ENCODE data around the gene PAQR7.

The PAQR7 gene

GRCh38 chr1:25875154-25875855 lies at the start of gene PAQR7:
PAQR7 (minus strand) TSS chr1:25875708; CDS start chr1:25863839, 11,869 bp downstream.
- in situ Hi-C loops (cut with HindIII; ENCODE audit: low sequenced_read_pairs) = no loop called here
- DNase-seq (ENCODE audit: low read depth) = no peak
- peak; percentile 1 for TF ChIP-seq CTCF (IDR thresholded peaks at IDR 0.05; ENCODE audit: low read depth, low read length, missing control alignments)
- peak within 1 kb of the TSS; percentile 53 for H3K4me3 ChIP-seq (ENCODE audit: low read depth, low read length)

- DNase-seq (ENCODE audit: low read depth) = no peak
- in situ Hi-C loops (cut with HindIII; ENCODE audit: low sequenced_read_pairs) = no loop called here
- no peak for TF ChIP-seq CTCF (IDR thresholded peaks at IDR 0.05; ENCODE audit: low read depth, low read length, missing control alignments)
- H3K4me3 ChIP-seq (ENCODE audit: low read depth, low read length) = no peak overlapping the region
Measured at GRCh38 chr1:25924454-25924853, 48.9 kb upstream of the PAQR7 start.

GRCh38 chr1:25922971-25923552 lies 47.6 kb upstream of the PAQR7 start:
- no peak for DNase-seq (ENCODE audit: low read depth)
- in situ Hi-C loops (cut with HindIII; ENCODE audit: low sequenced_read_pairs) = no loop called here
- no peak for TF ChIP-seq CTCF (IDR thresholded peaks at IDR 0.05; ENCODE audit: low read depth, low read length, missing control alignments)
- H3K4me3 ChIP-seq (ENCODE audit: low read depth, low read length) = peak overlapping the region; percentile 46

- no peak for TF ChIP-seq CTCF (IDR thresholded peaks at IDR 0.05; ENCODE audit: low read depth, low read length, missing control alignments)
- peak overlapping the region; percentile 46 for H3K4me3 ChIP-seq (ENCODE audit: low read depth, low read length)
- DNase-seq (ENCODE audit: low read depth) = no peak
- in situ Hi-C loops (cut with HindIII; ENCODE audit: low sequenced_read_pairs) = no loop called here
Measured at GRCh38 chr1:25922056-25922970, 46.8 kb upstream of the PAQR7 start.

- TF ChIP-seq CTCF (IDR thresholded peaks at IDR 0.05; ENCODE audit: low read depth, low read length, missing control alignments) = no peak
- in situ Hi-C loops (cut with HindIII; ENCODE audit: low sequenced_read_pairs) = no loop called here
- H3K4me3 ChIP-seq (ENCODE audit: low read depth, low read length) = no peak overlapping the region
- DNase-seq (ENCODE audit: low read depth) = no peak
Measured at GRCh38 chr1:25918615-25919014, 43.1 kb upstream of the PAQR7 start.

GRCh38 chr1:25917996-25918395 lies 42.5 kb upstream of the PAQR7 start:
- no peak overlapping the region for H3K4me3 ChIP-seq (ENCODE audit: low read depth, low read length)
- no peak for DNase-seq (ENCODE audit: low read depth)
- in situ Hi-C loops (cut with HindIII; ENCODE audit: low sequenced_read_pairs) = no loop called here
- TF ChIP-seq CTCF (IDR thresholded peaks at IDR 0.05; ENCODE audit: low read depth, low read length, missing control alignments) = no peak

Measured in astrocyte of the cerebellum (primary cell).